Measurements from ENCODE around the gene CC2D2B. TPM values are rescaled to one million over a fixed set of nuclear protein-coding genes. Genes with fewer than 3 reads are reported as not detected.

Gene CC2D2B
- total RNA-seq, 1 experiment from 2014 or later: 0.20 TPM

GRCh38 chr10:96075977-96076376 lies 168.2 kb downstream of the CC2D2B start (continued):
- no peak for TF ChIP-seq ZNF532 (CRISPR knock-in tag; IDR thresholded peaks at IDR 0.05; ENCODE audit: borderline replicate concordance)
- no peak for TF ChIP-seq TCF7 (CRISPR knock-in tag; IDR thresholded peaks at IDR 0.05; ENCODE audit: low read depth)
- TF ChIP-seq SP1 (CRISPR knock-in tag; conservative IDR thresholded peaks at IDR 0.05): no peak

- TF ChIP-seq NR2C2 (CRISPR knock-in tag; IDR thresholded peaks at IDR 0.05): no peak
- TF ChIP-seq RELA (CRISPR knock-in tag; IDR thresholded peaks at IDR 0.05; ENCODE audit: borderline replicate concordance): no peak
- TF ChIP-seq SOX15 (CRISPR knock-in tag; IDR thresholded peaks at IDR 0.05): no peak
- ATAC-seq (no peak), DNase-seq (ENCODE audit: low spot score) (no peak)
- H3K9me3 Mint-ChIP-seq: no peaks in the 10 kb centered on the region
- H3K4me1 Mint-ChIP-seq: peaks cover 27% of the 10 kb centered on the region
- no peaks in the 10 kb centered on the region; the same call in 1 of the 2 replicates for H3K27me3 Mint-ChIP-seq (ENCODE audit: low read depth)
- CTCF ChIA-PET: interaction anchor here (0.7 kb wide), 1 partner anchor 210 kb away, joined by 3 read pairs; no protein-coding TSS in a partner anchor
- no peak overlapping the region for H3K27ac Mint-ChIP-seq
- POLR2A ChIA-PET: no interaction called here
- no peak overlapping the region for H3K4me3 Mint-ChIP-seq
- H3K36me3 Mint-ChIP-seq: no peaks in the 10 kb centered on the region
Measured at GRCh38 chr10:96077156-96077555, 169.4 kb downstream of the CC2D2B start.

GRCh38 chr10:96082153-96082552 lies 174.4 kb downstream of the CC2D2B start:
- H3K4me1 Mint-ChIP-seq: peaks cover 6% of the 10 kb centered on the region
- H3K27me3 Mint-ChIP-seq (ENCODE audit: low read depth): peaks cover 3% of the 10 kb centered on the region; the same call in 1 of the 2 replicates
- DNase-seq (ENCODE audit: low spot score) (no peak), ATAC-seq (no peak)
- no peak overlapping the region for H3K27ac Mint-ChIP-seq
- CTCF ChIA-PET: no interaction called here
- POLR2A ChIA-PET: no interaction called here
- H3K36me3 Mint-ChIP-seq: no peaks in the 10 kb centered on the region
- H3K4me3 Mint-ChIP-seq: no peak overlapping the region
- TF ChIP-seq MAX (CRISPR knock-in tag; IDR thresholded peaks at IDR 0.05): no peak
- no peak for TF ChIP-seq EMX1 (CRISPR knock-in tag; IDR thresholded peaks at IDR 0.05)
- no peak for TF ChIP-seq IRF1 (CRISPR knock-in tag; IDR thresholded peaks at IDR 0.05)
- no peak for TF ChIP-seq NR2C2 (CRISPR knock-in tag; IDR thresholded peaks at IDR 0.05)
- no peak for TF ChIP-seq PREB (CRISPR knock-in tag; IDR thresholded peaks at IDR 0.05; ENCODE audit: borderline replicate concordance)
- no peak for TF ChIP-seq CTCF (IDR thresholded peaks at IDR 0.05)
- no peak for TF ChIP-seq USF1 (CRISPR knock-in tag; IDR thresholded peaks at IDR 0.05)
- no peak for TF ChIP-seq JUN (CRISPR knock-in tag; IDR thresholded peaks at IDR 0.05)
- no peak for TF ChIP-seq CDX4 (CRISPR knock-in tag; IDR thresholded peaks at IDR 0.05; ENCODE audit: borderline replicate concordance)
- no peak for TF ChIP-seq RORB (CRISPR knock-in tag; IDR thresholded peaks at IDR 0.05)
- no peaks in the 10 kb centered on the region for H3K9me3 Mint-ChIP-seq

Small RNA genes within 50 kb of the gene (microRNA-seq; reads per million reads assigned to microRNA genes)
- 1.0 reads per million for gene MIR3157 (ENCODE audit: borderline number of aligned reads)

Other genes with a start within 250 kb of the CC2D2B start
- gene TCTN3, start 214.0 kb upstream of the CC2D2B start, total RNA-seq (2021): 26.4 to 33.5 TPM (median 29.3 TPM) in 3 replicates
- gene ENTPD1, start 151.8 kb upstream of the CC2D2B start, total RNA-seq (2021): 1.9 to 2.8 TPM (median 2.3 TPM) in 3 replicates
- gene CCNJ, start 135.6 kb downstream of the CC2D2B start, total RNA-seq (2021): 25.7 to 27.3 TPM (median 27.1 TPM) in 3 replicates
- gene ZNF518A, start 222.3 kb downstream of the CC2D2B start, total RNA-seq (2021): 29.9 to 34.3 TPM (median 32.0 TPM) in 3 replicates

All from WTC11 (cell line).